ENCODE measurements around the gene SIT1.

The SIT1 gene

DNA sequence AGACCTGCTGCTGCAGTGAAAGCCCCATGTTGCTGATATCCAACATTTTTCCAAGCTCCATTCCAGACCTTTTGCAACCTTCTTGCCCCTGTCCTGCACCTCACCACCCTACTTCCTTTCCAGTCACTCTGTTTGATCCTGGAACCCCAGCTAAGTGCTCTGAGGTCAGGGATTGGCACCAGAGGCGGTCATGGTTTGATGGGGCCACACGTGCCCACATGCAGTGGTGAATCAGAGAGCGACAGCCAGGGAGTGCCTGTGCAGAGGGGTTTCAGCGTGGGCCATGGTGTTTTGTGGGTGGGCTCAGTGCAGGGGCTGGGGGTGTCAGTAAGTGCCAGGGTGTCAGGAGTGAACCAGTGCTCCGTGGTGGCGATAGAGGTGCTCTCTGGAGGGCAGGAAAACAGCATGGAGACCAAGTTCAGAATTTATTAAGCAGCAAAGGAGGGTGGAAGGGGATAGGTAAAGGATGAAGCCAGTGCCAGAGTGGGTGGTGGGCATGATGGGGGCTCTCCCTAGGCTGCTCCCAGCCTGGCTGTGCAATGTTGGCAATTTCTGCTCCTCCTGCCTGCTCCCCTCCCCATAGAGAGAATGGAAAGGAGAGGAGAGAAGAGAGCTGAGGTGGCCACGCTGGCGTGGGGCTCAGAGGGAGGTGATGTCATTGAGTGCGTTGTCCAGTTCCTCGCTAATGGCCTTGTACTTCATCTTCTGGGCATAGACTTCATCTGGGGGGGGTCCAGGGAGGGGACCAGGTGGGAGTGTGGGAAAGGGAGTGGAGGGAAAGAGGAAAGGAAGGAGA, 32.0 kb upstream of the SIT1 start:
- DNase-seq = no peak

- DNase-seq = no peak
These were observed 31.3 kb upstream of the SIT1 start for GRCh38 chr9:35682051-35682450.

DNA sequence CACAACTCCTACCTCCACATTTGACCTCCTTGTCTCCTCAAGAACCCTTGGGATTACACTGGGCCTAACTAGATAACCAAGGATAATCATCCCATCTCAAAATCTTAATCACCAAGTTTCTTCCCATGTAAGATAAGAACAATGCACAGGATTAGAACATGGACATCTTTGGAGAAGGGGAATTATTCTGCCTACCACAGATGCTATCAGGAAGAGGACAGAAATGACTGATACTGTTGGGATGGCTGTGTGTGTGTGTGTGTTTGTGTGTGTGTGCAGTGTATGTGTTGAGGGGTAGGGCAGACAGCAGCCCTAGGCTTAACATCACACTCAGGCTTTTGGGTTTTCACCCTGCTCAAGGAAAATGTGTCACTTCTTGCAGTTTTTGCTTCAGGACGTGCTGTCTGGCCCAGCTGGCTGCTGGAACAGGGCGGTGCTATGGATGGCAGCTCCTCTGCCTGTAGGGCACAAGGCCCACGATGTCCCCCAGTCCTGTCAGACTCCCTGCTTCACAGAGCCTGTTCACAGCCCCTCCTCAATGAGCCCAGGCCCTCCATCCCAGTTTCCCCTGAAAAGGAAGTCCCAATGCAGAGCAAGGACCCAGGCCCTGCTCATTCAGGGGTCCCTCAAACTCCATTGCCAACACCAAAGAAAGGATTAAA, 30.7 kb upstream of the SIT1 start:
- no peak for DNase-seq

DNA sequence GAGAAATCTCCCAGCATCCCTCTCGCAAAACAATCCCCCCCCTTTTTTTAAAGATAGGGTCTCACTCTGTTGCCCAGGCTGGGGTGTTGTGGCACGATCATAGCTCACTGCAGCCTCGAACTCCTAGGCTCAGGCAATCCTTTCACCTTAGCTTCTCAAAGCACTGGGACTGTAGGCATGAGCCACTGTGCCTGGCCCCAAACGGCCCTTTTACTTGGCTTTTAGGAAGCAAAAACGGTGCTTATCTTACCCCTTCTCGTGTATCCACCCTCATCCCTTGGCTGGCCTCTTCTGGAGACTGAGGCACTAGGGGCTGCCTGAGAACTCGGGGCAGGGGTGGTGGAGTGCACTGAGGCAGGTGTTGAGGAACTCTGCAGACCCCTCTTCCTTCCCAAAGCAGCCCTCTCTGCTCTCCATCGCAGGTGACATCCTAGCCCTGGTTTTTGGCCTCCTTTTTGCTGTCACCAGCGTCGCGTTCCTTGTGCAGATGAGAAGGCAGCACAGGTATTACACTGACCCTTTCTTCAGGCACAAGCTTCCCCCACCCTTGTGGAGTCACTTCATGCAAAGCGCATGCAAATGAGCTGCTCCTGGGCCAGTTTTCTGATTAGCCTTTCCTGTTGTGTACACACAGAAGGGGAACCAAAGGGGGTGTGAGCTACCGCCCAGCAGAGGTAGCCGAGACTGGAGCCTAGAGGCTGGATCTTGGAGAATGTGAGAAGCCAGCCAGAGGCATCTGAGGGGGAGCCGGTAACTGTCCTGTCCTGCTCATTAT, 29.8 kb upstream of the SIT1 start:
- no peak for DNase-seq

DNA sequence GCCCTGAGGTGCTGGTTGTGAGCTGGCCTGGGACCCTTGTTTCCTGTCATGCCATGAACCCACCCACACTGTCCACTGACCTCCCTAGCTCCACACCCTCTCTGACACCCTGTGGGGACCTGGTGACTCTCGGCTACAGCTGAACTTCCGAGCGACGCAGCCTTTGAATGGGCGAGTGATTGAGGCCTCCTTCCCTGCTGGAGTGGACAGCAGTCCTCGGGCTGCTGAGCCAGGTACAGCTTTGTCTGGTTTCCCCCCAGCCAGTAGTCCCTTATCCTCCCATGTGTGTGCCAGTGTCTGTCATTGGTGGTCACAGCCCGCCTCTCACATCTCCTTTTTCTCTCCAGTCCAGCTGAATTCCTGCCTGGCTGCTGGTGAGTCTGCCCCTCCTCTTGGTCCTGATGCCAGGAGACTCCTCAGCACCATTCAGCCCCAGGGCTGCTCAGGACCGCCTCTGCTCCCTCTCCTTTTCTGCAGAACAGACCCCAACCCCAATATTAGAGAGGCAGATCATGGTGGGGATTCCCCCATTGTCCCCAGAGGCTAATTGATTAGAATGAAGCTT, 29.1 kb upstream of the SIT1 start:
- no peak for DNase-seq

GRCh38 chr9:35679091-35679490, 28.4 kb upstream of the SIT1 start:
- no peak for DNase-seq

GRCh38 chr9:35675732-35676392, 25.1 kb upstream of the SIT1 start:
- DNase-seq = no peak

DNA sequence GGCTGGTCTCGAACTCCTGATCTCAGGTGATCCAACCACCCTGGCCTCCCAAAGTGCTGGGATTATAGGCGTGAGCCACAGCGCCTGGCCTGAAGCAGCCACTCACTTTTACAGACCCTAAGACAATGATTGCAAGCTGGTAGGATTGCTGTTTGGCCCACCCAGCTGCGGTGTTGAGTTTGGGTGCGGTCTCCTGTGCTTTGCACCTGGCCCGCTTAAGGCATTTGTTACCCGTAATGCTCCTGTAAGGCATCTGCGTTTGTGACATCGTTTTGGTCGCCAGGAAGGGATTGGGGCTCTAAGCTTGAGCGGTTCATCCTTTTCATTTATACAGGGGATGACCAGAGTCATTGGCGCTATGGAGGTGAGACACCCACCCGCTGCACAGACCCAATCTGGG, 24.5 kb upstream of the SIT1 start:
- no peak for DNase-seq

GRCh38 chr9:35674025-35674361, 23.3 kb upstream of the SIT1 start:
- DNase-seq = no peak

DNA sequence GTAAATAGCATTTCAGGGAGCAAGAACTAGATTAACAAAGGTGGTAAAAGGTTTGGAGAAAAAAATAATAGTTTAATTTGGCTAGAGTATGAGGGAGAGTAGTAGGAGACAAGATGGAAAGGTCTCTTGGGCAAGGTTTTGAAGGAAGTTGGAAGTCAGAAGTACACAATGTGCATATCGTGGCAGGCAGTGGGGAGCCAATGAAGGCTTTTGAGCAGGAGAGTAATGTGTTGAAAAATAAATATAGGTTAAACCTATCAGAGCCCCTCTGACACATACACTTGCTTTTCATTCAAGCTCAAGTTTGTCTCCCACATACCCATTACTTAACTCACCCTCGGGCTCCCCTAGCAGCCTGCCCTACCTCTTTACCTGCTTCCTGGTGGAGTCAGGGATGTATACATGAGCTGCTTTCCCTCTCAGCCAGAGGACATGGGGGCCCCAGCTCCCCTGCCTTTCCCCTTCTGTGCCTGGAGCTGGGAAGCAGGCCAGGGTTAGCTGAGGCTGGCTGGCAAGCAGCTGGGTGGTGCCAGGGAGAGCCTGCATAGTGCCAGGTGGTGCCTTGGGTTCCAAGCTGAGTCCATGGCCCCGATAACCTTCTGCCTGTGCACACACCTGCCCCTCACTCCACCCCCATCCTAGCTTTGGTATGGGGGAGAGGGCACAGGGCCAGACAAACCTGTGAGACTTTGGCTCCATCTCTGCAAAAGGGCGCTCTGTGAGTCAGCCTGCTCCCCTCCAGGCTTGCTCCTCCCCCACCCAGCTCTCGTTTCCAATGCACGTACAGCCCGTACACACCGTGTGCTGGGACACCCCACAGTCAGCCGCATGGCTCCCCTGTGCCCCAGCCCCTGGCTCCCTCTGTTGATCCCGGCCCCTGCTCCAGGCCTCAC, 22.6 kb upstream of the SIT1 start, which contains the start of gene CA9:
CA9 (plus strand) TSS at position 797 of the 893 bp plus-strand sequence; CDS start at position 829, 32 bp downstream.
- DNase-seq = peak; percentile 56

GRCh38 chr9:35669331-35670145, 18.8 kb upstream of the SIT1 start:
- peak; percentile 52 for DNase-seq

GRCh38 chr9:35667939-35668338, 17.2 kb upstream of the SIT1 start:
- no peak for DNase-seq

GRCh38 chr9:35666549-35666948, 15.8 kb upstream of the SIT1 start:
- no peak for DNase-seq

DNA sequence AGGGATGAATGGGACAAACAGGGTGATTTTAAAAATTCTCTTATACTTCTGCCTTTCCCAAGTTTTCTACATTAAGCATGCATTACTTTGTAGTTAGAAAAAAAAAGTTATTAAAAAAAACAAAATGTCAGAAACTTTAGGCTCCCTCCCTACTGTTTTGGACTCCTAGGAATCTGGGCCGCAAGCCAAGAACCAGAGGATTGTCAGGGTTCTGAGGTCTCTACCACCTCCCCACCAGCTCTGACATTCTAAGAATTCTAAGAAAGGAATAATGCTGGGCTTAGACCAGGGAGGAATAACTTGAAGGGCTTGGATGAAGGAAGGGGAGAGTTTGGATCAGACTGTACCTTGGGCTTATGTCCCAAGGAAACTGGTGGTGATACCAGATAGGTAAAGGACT, 15.3 kb upstream of the SIT1 start:
- peak; percentile 47 for DNase-seq

DNA sequence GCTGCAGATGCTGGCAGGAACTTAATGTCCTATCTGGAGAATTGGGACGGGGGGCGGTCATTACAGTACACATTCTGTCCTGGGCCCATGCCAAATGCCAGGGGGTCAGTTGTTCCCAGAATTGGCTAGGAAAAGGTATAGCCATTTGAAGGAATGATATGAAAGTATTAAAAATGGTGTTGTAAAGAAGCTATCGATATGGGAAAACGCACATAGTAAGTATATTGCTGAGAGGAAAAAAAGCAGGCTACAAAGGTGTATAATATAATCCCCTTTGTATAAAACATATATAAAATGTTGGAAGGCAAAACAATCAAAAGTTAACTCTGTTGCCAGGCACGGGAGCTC, 14.7 kb upstream of the SIT1 start:
- DNase-seq = no peak

DNA sequence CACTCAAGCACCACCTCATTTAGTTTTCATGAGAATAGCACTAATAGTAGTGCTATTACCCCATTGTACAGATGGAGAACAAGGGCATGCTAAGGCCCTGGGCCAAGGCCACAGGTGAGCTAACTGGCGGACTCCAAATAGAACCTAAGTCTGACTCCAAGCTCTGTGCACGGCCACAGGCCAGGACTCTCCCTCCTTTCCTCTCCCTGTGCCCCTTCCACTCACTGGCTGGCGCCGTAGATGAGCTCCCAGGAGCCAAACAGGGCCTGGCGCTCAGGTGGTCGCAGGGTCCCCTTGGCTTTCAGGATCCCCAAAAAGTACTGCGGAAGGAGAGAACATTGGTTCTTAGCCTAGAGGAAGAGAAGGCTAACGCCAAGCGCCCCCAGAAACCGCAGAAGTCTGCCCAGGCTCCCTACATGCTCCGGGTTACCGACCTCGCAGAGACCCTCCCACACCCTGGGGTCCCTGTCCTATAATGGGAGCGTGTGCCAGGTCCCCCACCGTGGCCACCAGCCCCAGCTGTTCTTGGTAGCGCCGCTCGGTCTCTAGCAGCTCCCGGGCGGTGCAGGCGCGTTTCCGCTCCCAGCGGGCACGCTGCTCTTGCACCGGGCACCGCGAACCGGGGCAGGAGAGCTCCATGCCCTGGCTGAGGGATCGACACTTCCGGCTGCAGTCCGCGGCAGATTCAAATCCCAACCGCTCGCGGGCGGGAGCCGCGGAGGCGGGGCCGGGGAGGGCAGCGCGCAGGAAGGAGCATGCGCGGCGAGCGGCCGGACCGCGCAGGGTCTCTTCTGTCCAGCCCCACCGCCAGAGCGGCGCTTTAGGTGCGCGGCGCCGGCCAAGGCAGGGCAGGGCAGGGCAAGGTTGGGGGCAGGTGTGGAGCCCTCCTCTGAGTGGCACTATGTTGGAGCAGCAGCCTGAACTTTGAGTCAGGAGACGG, 14.1 kb upstream of the SIT1 start, which contains the start of gene ARHGEF39:
ARHGEF39 (minus strand) TSS at position 665 of the 940 bp plus-strand sequence; CDS start at position 639, 26 bp downstream.
- DNase-seq = peak; percentile 67

- DNase-seq = no peak
These were observed 11.7 kb upstream of the SIT1 start for GRCh38 chr9:35662437-35662836.

DNA sequence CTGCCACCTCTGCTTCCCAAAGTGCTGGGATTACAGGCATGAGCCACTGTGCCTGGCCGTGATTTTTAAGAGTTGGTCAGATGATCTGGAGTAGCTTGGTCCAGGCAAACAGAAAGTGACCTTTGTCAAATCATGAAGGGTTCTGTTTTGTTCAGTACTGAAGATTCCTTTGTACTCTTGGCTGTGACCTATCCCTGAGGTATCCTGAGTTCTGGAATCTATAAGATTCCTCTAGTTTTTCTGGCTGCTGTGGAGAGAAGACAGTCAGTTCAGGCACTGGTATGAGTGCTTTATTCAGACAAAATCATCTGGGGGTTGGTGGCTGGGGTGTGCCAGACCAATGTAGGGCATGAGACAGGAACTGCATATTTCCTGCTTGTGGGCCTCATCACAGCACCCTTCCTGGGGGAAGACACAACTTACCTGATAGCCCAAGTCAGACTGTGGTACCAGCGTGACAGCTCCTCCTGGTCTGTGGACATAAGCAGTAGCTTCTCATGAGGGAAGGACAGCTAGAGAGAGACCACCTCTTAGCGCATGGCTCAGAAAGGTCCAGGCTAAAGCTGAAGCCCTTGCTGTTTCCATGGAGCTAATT, 11.1 kb upstream of the SIT1 start:
- DNase-seq = no peak

DNA sequence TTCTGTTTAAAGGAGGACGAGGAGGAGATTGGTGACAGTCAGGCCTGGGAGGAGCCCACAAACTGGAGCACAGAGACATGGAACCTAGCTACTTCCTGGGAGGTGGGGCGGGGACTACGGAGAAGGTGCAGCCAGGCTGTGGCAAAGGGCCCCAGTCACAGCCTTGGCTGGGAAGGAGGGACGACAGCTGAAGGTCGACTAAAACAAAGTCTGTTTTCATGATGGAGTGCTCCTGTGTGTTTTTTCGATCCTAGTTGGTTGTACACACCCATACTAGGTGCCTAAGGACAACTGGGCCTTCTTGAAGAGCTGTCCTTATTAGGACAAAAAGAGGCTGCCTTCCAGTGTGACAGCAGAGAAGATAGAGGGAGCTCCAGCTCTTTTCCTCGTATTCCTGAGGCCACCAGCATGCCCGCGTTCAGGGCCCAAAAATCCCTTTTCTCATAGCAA, 10.3 kb upstream of the SIT1 start:
- DNase-seq = no peak

All from NCI-H226 (cell line).